GM19193 (cell line): Measurements from ENCODE around the gene ASTN1.

Experiments
- POLR2A ChIP-seq: IDR thresholded peaks from 4 replicates; pipeline ENCODE4 v1.6.1; 2011; ENCODE audit not compliant: insufficient read depth, insufficient read length; ENCODE audit errors: extremely low read depth

ASTN1 gene

DNA sequence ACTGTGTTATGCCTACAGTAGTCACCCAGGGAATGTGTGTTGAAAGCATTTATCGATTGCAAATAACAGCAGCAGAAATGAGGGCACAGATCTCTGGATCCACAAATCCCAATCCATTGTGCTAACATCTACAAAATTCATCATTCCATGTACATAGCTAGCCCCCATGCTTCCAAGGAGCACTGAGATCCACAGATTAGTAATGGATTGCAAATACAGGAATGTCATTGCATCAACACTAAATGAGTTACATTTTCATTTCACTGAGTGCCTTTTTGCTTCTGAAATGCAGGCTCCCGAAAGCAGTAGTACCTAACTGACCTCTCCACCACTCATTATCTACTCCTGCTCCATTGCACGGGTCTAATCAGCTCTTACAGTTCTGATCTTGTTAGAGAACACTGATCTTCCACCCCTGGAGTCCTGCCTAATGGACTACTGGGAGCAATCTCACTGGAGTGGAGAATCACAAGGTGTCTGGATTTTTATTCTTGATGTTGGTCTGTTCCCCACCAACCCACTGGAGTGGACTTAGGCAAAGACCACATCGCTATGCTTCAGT, 30.5 kb downstream of the ASTN1 start:
- no peak for TF ChIP-seq POLR2A

- no peak for TF ChIP-seq POLR2A
Measured at GRCh38 chr1:177132141-177132540, 32.4 kb downstream of the ASTN1 start.

- TF ChIP-seq POLR2A, result no peak
Measured at GRCh38 chr1:177131723-177132122, 32.8 kb downstream of the ASTN1 start.

GRCh38 chr1:177130451-177130945, 34.0 kb downstream of the ASTN1 start:
- no peak for TF ChIP-seq POLR2A

- TF ChIP-seq POLR2A, result no peak
Measured at GRCh38 chr1:177128665-177129281, 35.7 kb downstream of the ASTN1 start.

- TF ChIP-seq POLR2A, result no peak
Measured at GRCh38 chr1:177126267-177126666, 38.2 kb downstream of the ASTN1 start.

DNA sequence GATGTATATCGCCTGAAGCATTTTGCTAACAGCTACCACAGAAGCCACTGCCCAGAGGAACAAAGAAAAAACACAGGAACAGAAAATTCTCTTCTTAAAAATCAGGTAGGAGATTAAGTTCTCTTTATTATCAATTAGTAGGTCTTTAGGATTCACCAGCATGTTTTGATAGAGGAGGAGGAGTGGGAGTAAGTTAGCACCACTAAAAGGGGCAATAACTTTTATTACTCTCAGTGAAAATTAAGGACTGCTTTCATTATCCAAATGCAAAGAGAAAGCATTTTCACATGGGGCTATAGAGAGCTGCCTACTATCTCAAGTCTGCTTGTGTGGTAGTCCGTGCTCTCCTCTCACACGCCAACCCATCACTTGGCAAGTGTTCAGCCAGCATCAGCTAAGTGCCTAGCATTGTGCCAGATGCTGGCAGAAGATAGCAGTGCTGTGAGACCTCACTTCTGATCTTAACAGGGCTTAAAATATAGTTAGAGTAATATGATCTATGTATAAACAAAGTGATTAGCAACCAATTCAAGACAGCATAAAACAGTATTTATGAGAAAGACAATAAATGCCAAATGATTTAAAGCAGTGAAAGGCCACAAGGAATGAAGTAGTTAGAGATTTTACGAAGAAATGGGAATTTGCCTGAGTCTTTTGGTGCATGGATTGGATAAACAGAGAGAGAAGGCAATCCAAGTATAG, 39.8 kb downstream of the ASTN1 start:
- TF ChIP-seq POLR2A, result no peak

DNA sequence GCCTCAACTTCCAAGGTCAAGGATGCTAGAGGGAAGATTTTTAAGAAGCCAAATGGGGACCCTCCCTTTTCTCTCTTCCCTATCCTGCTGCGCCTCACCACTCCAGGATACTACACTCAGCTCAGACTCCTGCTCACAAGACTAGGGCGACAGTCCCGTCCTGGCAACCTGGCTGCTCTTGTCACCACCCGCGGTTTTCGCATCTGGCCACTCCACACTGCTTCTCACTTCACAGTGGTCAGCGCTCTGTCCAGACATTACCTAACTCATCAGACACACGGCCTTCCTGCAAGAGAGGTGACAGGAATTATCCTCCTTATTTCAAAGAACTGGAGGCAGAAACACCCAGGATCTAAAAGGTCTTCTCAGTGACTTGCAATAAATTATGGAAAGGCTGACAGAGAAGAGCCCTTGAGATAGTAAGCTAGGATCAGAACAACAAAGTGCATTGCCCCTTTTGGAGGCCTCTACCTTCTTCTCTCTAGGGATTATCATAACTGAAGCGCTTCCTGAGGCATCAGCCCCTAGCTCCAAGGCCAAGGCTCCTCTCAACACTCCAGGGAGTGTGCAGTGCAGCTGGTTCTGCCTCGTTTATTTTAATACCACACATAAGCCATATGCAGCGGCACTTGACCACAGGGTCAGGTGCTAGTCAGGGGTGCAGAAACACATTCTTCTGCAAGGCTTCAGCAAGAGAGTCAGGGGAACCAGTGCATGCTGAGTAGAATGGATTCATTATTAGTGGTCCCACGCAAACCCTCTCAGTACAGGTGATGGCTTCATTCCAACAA, 41.9 kb downstream of the ASTN1 start:
- no peak for TF ChIP-seq POLR2A

DNA sequence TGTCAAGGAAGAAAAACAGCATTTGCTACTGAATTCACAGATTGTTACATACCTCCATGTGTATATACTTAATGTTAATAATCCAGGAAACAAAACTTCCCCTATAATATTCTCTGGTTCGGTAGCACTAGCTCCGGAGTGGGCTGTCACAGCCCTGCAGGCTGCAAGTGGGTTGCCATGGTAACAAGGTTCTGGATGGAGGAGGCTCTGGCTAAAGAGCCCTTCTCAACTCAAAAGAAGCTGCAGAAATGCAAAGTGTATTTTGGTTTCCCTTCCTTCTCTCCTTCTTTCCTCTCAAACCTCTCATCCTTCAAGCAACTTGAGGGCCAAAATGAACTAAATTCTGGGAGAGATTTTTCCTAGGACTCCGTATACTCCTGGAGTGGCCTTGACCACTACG, 45.2 kb downstream of the ASTN1 start:
- no peak for TF ChIP-seq POLR2A

- TF ChIP-seq POLR2A, result no peak
Measured at GRCh38 chr1:177118901-177119300, 45.6 kb downstream of the ASTN1 start.

DNA sequence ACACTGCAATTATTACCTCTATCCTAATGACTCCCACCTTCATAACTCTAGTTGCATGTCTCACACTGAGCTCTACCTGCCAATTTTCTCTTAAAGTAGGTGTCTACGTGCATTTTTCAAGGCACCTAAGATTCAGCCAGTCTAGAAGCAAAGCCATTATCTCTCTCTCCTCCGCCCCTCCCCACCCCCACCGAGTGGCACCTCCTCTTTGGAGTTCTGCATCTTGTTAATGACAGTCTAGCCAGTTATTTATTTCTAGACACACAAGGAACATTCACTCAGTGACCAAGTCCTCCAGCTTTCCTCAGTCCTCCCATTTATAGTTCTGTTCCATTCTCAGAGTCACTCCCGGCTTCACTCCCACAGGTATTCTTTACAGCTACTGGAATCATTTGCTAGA, 47.6 kb downstream of the ASTN1 start:
- no peak for TF ChIP-seq POLR2A

DNA sequence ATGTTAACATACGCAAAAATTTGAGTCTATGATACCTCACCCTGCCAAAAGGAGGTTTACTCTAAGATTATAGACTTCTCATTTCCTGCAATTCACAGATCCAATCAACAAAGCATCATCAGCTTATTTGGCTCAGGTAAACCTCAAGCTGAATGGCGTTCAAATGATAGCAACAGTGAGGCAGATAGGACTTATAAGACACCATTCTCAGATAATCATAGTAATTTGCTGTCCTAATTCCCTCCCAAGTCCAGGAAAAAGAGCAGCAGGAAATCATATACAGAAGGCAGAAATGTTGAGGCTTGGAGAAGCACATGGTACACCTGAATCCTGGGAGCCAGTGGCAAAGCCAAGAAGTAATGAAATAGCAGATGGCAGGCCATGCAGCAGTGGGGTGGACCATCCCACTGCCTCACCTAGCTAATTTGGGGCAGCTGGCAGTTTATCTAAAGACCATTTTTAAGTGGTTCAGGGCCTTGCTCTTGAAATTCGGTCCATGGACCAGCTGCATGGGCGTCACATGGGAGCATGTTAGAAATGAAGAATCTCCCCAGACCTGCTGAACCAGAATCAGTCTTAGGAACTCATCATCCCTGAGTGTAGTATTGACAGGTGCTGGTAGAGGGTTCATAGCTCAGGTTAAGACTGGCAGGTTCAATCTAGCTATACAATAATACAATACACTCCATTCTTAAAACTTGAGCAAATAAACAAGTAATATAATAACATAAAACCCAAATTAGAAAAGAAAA, 57.7 kb downstream of the ASTN1 start:
- no peak for TF ChIP-seq POLR2A

GRCh38 chr1:177106196-177106595, 58.3 kb downstream of the ASTN1 start:
- TF ChIP-seq POLR2A, result no peak

DNA sequence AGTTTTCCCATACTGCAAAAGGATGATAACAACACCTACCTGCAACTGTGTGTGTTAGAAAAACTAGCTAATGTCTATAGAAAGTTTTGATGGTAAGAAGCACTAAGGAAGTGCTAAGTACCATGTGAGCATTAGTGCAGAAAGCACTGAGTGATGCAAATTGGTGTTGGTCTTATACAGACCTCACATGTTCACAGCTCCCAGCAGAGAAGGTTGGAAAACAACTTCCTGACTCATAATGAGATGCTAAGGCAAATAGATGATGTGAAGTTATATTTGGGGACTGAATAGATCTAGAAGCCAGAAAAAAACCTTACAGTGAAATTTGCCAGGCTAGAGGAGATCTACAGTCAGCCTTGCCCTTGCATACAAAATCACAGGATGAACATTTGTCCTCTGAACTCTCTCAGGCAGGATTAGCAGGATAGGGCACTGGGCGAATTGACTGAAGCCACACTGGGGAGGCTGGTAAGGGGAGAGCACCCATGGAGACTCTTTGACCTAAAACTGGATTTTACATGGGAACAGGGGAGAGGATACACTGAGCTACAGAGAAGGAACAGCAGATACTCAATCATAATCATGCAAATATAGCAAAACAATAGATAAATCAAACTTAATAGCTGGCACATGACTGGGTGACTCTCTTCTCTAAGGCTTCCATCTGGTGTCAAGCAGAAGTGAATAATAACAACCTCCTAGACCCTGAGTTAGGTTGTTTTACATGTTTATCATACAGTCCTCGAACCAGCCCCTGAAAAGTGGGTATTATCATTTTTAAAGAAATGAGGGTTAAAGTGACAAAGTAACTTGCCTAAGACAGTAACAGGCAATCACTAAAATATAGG, 61.3 kb downstream of the ASTN1 start:
- TF ChIP-seq POLR2A, result no peak

DNA sequence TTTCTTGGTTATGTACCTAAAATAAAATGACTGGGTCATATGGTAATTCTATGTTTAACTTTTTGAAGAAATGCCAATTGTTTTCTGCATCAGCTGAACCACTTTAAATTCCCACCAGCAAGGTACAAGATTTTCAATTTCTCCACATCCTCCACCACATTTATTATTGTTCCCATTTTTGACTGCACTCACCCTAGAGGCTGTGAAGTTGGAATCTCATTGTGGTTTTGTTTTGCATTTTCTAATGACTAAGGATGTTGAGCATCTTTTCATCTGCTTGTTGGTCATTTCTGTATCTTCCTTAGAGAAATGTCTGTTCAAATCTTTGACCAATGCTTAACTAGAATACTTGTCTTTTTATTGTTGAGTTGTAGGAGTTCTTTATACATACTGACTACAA, 72.5 kb downstream of the ASTN1 start:
- TF ChIP-seq POLR2A, result no peak

DNA sequence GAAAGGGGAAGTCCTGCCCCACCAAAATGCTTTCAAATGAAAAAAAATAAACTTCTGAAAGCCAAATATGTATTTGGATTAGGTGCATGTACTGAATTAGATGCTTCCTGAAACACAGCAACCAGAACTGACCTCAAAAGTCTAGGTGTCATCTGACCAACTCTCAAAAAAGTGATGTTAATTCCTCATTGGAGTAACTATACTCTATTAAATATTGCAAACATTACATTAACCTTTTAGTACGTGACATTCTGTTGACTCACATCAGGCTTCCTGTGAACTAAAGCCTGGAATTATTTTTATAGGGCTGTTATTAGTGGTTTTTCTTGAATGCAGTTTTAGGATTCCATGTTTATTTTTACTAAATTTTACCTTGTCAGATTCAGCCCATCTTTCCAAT, 73.5 kb downstream of the ASTN1 start:
- TF ChIP-seq POLR2A, result no peak
